Activated T-cell treated with anti-CD3 and anti-CD28 coated beads for 48 hours (primary cell): ENCODE results near the gene NSUN7.
A peak's percentile ranks its signal among the peaks of the same experiment; 100 is the strongest.
"Not testable (repeated sequence)": the region's sequence is repeated elsewhere in the genome, so short reads cannot be mapped to it uniquely, and the experiment has no call there.

Experiments used
- DNase-seq: peaks from one replicate; pipeline ENCODE4 v3.0.0-alpha.2; 2020; ENCODE audit warnings: low read depth

Gene NSUN7

DNA sequence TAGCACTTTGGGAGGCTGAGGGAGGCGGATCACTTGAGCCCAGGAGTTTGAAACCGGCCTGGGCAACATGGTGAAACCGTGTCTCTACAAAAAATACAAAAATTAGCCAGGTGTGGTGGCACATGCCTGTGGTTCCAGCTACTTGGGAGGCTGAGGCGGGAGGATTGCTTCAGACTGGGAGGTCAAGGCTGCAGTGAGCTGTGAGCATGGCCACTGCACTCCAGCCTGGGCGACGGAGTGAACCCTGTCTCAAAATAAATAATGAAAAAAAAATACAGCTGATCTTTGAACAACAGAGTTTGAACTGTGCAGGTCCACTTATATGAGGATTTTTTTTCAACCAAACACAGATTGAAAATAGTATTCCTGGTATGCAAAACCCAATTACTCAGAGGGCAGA, 67.4 kb downstream of the NSUN7 start:
- not testable (repeated sequence) for DNase-seq

DNA sequence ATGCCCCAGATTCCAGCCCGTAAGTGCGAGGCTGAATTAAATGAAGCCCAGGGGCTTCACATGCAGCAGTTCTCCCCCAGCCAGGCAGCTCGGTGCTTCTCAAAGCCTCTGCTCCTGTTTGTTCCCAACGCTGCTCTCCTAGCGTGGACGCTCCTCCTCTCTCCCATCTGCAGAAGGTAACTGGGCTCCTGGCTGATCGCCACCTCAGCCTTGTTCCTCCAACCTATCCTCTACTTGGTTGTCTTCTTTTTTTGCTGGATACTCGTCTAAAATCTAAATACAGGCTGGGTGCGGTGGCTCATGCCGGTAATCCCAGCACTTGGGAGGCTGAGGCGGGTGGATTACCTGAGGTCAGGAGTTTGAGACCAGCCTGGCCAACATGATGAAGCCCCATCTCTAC, 70.3 kb downstream of the NSUN7 start:
- DNase-seq = no peak

DNA sequence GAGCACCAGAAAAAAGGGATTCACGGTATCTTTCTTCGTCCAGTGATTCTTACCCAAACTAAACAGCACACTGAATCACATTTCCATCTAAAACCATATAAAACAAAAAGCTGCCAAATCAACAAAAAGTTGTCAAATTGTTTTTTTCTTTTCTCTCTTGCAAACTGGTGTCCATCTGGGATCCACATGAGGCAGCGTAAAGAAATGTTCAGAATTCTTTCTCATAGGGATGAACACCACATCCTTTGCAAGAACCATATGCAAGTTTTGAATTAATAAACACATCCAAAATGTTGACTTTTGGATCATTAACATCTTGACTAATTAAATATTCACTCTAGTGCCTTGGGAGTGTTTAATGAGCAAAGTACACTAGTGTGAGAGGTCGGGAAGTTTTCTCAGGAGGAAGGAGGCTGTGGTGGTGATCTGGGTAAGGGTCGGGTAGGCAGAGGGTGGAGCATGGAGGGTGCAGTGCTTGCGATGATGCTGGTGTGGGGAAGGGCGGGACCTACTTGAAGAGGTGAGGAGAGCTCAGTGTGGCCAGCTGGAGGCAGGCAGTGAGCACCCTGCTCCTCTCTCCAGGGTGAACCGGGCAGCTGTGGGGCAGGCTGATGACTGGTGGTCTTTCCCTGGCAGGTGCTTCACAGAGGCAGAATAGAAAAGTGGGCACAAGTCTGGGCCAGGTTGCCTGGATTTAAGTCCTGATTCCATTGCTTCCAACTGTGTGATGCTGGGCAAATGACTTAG, 72.8 kb downstream of the NSUN7 start:
- DNase-seq = no peak

DNA sequence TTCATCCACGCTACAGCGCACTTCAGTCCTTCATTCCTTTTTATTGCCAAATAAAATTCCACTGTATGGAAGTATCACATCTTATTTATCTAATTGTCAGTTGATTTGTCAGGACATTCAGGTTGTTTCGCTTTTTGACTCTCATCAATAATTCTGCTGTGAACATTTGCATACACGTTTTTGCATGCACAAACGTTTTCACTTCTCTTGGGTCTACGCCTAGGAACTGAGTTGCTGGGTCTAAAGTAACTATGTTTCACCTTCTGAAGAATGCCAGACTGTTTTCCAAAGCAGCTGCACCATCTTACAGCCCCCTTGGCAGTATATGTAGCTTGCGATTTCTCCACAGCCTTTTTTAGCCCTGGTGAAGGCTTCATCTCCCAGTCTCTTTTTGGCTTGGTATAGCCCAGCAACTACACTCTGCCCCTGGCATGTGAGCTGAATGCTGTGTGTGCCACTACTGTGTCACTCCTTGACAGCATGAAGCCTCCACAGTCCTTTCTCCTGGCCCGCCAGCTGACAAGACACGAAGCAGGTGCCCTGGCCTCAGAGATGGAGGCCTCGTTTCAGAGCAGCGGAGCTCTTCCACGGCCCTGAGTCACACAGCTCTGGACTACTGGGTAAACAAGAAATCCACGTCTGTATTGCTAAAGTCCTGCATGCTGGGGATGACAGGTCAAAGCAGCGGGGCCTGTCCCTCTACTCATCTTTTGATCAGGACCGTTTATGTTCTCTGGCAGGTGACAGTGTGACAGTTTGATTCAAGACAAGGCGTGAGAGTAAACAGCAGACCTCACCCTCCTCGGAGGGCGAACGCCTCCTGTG, 75.5 kb downstream of the NSUN7 start:
- no peak for DNase-seq

DNA sequence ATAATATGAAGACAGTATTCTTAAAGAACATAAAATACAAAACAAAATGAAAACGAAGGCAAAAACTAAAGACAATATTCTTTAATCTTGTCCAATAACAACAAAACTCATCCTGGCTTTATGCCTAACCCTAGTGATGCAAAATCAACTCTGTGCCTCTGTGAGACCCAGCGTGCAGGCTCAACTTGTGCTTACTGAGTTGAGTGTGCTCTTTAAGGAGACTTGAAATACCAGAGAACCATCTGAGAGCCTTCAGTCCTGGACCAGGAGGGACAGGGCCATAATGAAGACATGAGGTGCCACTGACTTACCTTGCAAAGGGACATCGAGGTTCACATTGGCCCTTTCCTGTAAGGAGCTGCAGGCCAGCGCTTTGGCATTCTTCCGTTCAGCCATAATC, 77.1 kb downstream of the NSUN7 start:
- no peak for DNase-seq

DNA sequence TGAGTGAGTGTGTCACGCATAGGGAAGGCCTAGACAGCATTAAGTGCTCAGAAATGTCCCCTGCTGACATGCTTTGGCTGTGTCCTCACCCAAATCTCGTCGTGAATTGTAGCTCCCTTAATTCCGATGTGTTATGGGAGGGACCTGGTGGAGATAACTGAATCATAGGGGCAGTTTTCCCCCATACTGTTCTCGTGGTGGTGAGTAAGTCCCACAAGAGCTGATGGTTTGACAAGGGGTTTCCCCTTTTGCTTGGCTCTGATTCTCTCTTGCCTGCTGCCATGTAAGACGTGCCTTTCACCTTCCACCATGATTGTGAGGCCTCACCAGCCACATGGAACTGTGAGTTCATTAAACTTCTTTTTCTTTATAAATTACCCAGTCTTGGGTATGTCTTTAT, 78.0 kb downstream of the NSUN7 start:
- no peak for DNase-seq

DNA sequence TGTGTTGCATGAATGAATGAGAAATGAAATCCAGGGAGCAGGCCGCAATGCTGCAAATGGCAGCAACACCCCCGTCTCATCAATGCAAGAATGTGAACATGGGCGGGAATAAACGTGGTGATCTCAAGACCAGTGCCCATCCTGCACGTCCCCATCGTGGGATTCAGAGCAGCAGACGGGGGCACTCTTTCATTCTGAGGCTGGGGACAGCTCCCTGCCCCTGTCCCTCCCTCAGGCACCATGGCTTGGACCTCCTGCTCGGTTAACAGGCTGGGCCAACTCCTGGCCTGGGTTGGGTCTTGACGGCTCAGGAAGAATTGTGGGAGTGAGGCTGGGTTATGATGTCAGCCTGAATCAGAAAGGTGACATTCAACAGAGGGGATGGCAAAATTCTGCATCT, 78.9 kb downstream of the NSUN7 start:
- DNase-seq = no peak

DNA sequence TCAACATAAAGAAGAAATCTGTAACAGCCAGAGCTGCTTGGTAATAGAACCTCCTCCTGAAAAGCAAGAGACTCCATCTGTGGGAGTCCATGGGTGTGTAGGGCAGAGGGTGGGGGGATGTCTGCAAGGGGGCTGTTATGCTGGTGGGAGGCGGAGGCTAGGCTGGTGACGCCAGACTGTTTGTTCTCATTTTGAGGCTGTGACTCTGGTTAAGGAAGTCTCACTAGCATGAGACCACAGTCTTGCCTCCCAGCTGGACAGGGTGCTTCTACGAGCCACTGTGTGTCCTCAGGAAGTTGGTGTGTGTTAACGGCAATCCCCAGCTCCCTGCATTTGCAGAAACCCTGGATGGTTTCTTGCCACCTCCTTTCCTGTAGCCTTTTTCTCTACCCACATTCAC, 79.8 kb downstream of the NSUN7 start:
- DNase-seq = no peak

DNA sequence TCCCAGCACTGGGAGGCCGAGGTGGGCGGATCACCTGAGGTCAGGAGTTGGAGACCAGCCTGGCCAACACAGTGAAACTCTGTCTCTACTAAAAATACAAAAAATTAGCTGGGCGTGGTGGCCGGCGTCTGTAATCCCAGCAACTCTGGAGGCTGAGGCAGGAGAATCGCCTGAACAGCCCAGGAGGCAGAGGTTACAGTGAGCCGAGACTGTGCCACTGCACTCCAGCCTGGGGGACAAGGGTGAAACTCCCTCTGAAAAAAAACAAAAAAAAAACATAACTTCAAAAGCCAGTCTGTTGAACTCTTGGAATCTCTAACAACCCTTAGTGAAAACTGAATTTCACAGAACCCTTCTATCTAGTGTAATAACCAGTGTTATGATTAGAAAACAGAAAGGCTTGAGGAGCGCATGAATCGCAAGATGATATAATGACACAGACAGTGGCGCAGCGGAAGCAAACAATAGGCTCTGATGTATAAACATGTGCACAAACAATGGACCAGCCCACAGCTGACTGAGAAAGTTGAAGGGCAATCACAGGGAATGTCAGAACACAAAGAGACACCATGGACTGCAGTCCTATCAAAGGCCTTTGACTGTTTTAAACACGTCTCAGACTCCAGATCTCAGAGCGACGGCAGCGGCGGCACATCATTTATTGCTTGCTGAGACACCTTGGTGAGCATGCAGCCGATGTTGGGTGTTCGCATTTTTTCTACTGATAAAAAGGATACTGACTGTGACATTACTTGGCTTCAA, 81.6 kb downstream of the NSUN7 start:
- no peak for DNase-seq

DNA sequence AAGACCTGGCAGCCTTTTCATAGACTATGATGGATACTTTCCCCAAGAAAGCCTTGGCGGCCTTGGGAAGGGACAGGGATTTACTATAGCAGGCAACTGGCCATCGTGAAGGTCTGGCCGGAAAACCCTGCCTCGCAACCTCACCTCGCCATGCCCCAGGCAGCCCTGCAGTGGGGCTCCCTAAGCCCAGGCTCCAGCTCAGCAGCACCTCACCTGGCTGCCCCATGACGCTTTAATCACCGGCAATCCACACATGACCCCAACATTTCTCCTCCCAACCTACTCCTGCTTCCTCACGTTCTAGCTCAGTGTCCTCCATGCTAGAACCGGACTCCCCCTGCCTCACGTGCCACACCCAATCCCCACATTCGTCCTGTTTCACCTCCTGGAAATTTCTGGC, 82.4 kb downstream of the NSUN7 start:
- DNase-seq = no peak

DNA sequence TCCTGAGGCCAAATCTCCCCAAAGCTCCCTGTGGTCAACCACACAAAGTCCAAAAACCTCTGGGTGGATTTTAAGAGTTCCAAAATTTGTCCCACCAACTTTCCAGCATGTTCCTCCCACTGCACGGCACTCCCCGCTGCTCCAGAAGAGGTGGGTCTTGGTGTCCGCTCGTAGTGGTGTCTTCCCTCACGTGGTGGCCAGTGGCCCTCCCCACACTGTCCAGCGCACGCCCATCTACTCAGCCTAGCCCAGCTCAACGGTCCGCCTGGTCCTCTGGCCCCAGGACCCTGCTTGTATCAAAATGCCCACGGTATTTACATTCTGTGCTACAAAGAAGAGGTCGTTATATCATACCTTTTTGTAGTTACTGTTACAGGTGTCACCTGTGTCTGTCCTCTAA, 83.5 kb downstream of the NSUN7 start:
- no peak for DNase-seq

DNA sequence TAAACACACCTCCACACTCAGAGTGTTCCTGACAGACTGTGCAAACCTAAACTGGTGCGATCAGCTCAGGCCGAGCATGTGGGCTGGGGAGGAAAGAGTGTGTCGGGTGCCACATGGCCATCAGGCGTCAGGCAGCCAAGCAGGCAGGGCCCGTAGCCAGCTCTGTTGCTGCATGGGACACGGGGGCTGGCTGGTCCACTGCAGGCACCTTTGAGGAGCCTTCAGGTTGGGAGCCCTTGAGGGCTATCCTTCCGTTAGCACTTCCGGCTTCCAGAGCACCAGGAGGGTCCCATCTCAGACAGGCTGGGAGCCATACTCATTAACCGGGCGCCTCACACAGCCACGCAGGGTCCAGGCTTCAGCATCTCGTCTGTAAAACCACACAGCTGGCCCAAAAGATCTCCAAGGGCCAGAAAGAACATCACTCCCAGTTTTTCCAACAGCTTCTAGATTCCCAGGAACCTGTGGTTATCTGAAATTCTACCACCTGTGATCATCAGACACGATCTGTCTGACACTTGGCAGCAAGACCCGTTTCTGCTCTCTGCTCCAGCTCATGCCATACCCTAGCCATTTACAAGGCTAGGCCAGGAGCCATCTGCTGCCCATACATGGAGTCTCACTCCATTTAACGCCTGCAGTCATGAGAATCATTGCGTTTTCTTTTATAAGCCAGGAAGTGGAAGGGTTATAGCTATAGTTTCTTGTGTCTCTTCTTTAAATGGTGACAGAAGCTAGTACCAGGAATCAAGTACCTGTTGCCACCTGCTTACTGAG, 87.5 kb downstream of the NSUN7 start:
- no peak for DNase-seq

DNA sequence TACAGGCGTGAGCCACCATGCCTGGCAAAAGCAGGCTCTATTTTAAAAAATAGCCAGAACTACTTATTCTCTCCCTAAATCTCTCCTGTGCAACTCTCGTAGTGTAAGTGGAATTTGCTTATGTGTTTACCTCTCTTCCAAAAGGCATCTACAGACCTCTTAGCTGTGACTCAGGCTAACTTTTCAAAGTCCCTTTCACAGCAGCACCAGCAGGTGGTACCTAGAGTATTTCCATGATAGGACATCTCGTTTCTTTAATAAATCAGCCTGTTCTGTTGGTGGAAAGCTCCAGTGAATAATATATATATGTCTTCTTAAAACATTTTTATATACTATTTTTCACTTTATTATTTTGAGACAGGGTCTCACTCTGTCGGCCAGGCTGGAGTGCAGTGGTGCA, 89.0 kb downstream of the NSUN7 start:
- no peak for DNase-seq

DNA sequence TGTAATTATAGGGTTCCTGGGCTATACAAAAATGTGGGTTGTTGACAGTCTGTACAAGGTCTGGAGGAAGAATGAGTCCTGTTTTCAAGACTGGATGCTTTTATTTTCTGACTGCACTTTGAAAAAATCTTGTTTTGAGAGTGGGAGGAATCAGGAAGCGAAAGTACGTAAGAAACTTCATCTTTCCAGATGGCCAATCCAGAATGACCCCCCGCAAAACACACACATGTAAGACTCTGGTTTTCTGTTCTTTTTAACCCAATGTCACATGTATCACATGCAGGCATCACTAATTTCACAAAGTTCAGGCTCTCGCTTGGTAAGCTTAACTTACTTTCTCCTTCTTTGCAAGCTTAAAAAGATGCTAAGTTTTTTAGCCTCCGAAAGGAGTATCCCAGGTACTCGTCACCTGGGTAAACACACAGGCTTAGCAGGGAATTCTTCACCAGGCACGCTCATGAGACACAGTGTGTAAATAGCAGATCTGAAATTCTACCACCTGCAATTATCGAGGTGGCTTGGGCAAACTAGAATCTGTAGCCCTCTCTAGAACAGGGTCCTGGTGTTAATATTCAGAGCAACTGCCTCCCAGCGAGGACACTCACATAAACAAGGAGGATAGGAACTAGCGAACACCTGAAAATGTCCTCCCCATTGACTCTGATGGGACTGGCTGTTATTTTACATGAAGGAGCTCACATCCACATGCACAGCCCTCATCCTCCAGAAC, 90.7 kb downstream of the NSUN7 start:
- DNase-seq = no peak

DNA sequence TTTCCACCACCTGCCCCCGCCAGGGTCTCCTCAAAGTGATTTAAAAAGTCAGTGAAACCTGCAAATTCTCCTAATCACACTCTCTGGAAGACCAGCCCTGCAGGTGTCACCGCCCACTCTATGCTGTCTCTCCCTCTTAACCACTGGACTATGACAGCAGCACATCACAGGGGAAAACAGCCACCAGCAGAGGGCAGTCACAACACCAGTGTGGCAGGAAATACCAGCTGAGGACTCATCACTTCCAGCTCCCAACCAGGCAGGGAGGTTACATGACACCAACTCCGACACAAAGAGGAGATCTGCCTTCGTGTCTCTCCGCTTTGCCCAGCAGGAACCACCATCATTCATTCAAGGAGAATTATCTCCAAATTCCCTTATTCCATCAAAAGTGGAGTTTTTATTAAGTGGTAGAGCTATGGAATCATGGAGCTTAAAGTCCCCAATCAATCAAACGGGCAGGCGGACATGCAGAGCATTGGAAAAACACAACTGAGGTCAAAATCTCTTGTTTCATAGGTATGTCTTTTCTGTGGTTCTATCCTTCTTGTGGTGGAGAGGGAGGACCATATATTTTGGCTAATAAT, 91.3 kb downstream of the NSUN7 start:
- DNase-seq = peak; percentile 78

DNA sequence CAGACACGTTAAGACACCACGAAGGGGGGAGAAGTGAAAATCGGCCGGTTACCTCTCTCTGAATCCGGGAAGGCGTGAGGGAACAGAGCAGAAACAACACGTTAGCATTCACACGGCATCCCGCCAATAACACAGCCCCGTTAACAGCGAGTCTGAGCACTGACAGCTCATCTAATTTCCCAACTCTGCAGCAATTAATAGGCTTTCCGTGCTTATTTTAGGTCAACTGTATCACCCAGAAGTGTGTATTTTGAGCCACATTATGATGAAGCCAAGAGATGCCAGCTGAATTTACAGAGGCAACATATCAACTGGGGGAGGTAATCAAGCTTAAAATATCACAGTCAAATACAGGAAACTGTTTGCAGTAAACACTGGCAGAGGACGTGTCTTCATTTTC, 92.6 kb downstream of the NSUN7 start:
- DNase-seq = no peak

DNA sequence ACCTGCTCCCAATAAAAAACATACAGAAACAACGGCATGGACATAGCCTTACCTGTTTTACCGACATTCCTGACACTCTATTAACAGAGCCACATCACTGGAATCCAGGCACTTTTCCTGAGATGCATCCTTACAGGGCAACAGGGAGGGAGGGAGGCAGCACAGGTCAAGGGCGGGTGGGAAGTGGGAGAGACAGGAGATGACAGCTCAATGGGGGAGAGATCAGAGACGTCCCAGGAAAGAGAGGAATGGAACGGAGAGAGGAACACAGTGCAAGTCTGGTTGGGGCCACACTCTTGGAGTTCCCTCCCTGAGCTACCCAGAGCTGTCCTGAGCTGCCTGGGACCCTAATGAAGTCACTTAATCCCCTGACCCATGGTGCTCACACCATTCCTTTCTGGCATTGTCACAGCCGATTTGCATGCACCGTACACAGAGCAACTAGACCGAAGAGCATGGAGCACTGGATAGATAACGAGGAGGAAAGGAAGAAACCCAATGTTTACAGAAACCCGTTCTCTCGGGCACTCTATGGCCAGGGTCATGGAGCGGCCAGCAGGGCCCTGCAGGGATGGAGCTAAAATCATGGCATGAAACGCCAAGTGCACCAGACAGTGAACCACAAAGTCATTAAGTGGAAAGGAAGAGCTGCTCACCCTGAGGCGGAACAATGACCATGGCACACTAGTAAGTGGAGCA, 93.1 kb downstream of the NSUN7 start:
- no peak for DNase-seq

DNA sequence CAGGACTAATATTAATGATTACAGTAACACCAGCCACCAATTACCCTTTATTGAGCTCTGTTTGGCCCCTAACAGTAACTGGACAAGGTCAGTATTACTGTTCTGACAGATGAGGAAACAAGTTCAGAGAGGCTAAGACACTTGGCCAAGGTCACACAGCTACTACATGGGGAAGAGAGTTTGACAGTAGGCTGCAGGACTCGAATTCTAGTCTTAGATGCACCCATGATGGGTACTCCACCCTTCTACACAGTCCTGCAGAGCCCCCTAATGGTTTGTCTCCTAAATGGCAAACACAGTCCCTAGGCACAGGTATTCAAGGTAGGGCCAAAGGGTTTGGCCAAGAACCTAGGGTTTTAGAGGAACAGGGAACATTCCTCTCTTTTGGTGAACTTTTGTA, 93.9 kb downstream of the NSUN7 start:
- no peak for DNase-seq

DNA sequence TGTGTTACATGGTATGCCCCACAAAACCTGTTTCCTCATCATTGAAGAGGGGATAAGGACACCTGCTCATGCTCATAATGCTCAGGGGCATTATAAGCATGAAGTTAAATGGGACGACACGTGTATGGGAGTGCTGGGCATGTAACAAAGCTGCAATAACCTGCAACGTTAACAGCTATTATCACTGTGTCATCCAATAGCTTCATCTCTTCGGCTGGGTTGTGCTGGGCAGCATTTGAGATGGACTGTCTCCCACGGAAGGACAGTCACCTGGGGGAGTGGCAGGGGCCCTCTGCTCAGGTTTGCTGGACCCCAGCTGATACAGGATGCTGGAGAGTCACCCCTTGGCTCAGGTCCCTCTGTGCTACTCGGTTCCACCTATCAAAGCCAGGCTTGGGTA, 94.5 kb downstream of the NSUN7 start:
- DNase-seq = no peak

DNA sequence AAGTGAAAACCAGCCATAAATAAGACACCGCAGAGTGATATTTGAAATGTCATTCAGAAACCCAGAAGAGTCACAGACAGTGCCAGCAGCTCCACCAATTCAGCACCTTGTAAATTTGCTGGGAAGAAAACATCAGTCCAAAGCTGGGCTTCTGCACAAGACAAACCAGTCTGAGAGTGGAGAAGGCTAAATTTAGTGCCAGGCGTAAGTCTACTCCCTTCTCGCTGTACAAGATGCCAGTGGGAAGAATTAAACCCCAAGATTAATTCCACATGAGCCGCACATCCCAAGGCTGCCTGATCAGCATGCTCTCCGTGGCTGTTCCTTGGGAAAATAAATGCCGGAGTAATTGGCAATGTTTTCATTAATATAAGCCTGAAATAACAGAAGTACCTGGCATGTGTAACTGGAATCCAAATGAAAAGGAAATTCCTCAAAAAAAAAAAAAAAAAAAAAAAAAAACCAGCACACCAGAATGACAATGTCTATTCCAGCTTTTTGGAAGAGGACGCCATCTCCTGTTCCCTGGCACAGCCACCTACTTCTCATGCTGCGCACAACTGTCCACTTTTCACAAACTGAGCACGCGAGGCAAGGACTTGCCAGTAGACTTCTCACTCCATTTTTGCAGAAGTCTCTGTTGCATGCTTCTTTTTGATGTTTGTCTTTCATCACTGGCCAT, 95.5 kb downstream of the NSUN7 start:
- no peak for DNase-seq
